HG02763 (cell line): Measurements from ENCODE around the gene VRK3.

Experiments
- ATAC-seq: cut with Tn5 transposase; IDR thresholded peaks from one replicate; pipeline ENCODE4 v1.9.1; 2021; ENCODE audit warnings: mild to moderate bottlenecking, moderate library complexity; ENCODE audit not compliant: unreplicated experiment

VRK3 gene

DNA sequence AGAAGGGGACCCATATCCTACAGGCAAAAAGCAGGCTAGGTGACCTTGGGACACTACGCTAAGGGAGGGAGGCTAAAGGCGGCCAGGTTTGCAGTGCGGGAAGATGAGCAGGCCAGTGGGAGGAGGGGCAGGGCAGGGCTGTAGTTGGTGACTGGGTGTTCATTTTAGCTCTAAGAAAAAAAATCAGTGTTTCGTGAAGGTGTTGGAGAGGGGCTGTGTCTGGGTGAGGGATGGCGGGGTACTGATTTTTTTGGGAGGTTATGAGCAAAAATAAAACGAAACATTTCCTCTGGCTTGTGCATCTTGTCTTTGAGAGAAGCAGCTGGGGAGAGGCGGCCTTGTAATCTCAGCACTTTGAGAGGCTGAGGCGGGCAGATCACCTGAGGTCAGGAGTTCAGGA is 91.5 kb downstream of the VRK3 start:
- ATAC-seq: no peak

DNA sequence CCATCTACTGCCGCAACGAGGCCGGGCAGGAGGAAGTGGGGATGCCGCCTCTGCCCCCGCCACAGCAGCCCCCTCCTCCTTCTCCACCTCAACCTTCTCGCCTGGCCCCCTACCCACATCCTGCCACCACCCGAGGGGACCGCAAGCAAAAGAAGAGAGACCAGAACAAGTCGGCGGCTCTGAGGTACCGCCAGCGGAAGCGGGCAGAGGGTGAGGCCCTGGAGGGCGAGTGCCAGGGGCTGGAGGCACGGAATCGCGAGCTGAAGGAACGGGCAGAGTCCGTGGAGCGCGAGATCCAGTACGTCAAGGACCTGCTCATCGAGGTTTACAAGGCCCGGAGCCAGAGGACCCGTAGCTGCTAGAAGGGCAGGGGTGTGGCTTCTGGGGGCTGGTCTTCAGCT is 92.4 kb downstream of the VRK3 start:
- no peak for ATAC-seq

DNA sequence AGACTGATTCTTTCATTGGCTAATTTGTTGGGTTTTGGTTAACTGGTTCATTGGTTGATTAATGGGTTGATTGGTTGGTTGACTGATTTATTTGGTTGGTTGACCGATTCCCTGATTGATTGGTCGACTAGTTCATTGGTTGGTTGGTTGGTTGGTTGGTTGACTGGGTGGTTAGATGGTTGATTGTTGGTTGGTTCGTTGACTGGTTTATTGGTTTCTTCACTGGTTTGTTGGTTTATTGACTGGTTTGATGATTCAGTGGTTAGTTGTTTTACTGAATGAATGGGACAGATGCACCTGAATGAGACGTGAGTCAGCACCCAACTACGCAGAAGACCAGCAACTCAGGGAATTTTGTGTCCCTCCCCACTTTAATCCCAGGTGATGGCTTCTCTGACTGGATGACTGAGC is 93.1 kb downstream of the VRK3 start:
- no peak for ATAC-seq

DNA sequence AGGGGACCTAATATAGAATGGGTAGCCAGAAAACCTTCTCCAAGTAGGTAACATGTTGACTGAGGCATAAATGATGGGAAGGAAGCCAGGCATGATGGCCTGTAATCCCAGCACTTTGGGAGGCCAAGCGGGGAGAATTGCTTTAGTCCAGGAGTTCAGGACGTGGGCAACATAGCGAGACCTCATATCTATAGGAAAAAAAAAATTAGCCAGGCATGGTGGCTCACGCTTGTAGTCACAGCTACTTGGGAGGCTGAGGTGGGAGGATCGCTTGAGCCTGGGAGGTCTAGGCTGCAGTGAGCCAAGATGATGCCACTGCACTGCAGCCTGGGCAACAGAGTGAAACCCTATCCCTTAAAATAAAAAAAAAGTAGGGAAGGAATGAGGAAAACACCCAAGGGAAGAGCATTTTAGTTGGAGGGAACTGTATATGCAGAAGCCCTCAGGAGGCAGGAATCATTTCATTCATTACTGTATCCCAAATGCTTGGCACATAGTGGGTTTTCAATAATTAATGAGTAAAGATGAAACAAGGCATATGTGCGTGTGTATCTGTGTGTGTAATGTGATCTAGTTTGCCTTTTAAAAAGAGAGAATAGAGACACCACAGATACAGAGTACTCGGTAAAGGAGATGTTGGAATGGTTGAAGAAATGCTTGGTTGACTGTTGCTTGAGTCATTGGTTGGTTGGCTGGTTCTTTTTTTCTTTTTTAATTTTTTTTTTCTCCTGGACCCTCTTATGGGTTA is 93.7 kb downstream of the VRK3 start:
- ATAC-seq: no peak

DNA sequence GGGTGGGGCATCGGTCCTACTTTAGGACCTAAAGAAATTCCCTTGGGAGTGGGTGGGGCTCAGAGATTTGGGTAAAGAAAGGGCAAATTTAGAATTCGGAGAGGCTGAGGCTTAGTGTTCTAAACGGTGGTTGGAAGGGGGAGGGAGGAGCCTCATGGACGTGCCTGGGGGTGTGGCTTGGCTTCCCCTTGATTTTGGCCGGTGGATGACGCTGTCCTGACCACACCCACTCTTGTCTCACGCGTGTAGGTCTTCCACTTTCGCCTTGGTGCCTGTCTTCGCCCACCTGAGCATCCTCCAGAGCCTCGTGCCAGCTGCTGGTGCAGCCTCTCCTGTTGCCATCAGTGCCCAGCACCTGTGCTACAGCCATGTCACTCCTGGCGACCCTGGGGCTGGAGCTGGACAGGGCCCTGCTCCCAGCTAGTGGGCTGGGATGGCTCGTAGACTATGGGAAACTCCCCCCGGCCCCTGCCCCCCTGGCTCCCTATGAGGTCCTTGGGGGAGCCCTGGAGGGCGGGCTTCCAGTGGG is 94.6 kb downstream of the VRK3 start:
- ATAC-seq: no peak

DNA sequence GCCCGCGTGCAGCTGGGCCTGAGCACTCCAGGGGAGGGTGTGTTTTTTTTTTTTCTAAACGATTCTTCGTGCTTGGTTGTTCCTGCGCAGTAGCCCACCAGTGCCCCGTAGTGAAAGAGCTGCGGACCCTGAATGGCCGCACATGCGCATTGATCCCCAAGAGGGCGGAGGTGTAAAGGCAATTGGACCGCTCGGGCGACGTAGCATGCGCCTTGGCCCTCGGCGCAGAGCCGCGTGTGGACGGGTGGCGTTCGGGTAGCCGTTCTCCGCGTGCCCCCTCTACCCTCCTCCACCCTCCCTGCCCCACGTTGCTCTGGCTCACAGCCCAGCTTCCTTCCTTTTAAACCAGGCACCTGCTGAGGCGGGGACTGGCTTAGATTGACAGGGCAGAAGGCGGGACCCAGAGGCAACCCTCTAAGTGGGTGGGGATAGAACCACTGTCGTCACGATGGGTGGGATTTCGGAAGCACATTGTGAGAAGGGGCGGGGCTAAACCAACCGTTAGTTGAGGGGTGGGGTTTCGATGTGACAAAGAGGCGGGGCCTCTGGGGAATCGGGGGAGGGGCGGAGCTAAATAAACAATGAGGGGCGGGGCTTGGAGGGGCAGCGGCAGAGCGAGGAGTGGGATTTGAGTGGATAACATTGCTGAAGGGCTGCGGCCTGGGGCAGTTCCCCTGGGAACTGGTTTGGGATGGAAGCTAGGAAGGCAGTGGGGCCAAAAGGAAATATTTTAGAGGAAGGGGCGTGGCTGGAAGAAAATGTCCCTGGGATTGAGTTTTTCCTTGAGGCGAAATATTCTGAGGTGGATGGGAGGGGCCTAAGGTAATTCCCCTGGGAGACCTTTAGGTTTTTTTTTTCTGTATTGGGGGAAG is 95.3 kb downstream of the VRK3 start:
- ATAC-seq: peak; percentile 56

DNA sequence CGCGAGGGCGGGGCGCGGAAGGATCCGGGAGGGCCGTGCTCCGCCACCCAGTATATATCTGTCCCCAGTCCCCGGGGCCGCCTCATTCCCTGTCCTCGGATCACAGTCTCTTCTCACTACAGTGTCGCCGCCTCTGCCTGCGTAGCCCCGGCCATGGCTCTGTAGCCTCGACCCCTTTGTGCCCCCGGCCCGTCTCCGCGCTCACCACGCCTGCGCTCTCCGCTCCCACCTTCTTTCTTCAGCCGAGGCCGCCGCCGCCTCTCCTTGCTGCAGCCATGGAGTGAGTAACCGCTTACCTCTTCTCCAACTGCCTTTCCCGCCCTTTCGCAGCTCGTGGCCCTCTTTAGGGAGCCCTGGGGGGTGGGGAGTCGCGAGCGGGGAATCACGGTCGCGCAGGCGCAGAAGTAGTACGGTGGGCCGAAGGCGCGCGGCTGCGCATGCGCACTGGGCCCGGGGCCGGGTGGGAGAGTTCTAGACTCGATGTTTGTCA is 96.0 kb downstream of the VRK3 start, which contains the start of the genes ATF5 and NUP62:
Gene ATF5 (plus strand): TSS at position 85 of the 490 bp plus-strand sequence. CDS start 1,646 bp downstream, outside the sequence.
Gene NUP62 (minus strand): TSS at position 384 of the 490 bp plus-strand sequence. CDS start 19,697 bp downstream, outside the sequence.
- ATAC-seq: peak; percentile 49

DNA sequence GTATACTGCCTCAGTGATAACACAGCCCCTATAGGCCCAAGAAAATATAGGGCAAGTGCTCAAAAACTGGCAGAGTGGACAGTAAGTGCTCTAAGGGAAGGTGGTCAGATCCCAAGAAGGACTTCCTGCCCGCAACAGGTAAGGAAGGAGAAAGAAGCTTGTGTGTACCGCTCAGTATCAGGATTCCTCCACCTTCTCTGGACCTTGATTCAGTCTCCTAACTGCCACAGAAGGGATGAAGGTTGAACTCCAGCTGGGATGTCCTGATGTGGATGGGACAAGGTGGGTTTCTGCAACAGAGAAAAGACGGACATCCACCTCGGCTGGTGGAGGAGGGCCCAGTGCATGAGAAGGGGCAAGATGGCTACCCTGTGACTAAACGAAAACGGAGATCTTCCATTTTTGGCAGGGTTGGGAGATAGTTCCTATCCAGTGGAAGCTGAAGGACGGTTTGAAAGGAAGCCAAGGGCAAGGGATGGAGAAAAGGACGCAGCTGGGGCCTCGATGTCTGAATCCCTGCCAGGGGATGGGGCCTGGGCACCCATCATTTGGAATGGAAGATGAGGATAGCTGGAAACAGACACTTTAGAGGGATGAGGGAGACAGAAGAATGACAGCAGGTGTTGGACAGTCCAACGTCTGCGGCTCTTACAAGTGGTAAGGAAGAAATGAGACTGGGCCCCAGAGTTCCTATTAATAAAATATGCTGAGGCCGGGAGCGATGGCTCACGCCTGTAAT is 97.5 kb downstream of the VRK3 start:
- ATAC-seq: no peak

DNA sequence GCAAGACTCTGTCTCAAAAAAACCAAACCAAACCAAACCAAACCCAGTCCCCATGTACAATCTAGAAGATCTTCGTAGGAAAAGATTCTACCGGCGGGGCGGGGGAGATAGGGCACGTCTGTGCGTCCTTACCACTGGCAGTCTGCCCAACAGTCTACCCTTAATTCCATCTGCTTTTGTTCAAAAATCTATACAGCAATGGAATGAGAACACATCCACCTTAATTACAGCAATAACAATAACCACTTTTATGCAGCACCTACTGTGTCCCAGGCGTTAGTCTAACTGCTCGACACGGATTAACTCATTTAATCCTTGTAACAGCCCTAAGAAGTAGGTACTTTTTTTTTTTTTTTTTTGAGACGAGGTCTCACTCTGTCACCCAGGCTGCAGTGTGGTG is 98.7 kb downstream of the VRK3 start:
- ATAC-seq: no peak
